Stimulated activated CD4-positive, alpha-beta T cell treated with anti-CD3 and anti-CD28 coated beads, Interleukin-2, amount 100 ng/mL, for 48 hours (primary cell): ENCODE measurements around the gene SNX19.
"Not testable (repeated sequence)": the region's sequence is repeated elsewhere in the genome, so short reads cannot be mapped to it uniquely, and the experiment has no call there.

Source experiments
- DNase-seq, 2 donors: peaks; one replicate each; pipeline ENCODE4 v3.0.0-alpha.2; 2020

The SNX19 gene

GRCh38 chr11:130916238-130916855 lies at the start of gene SNX19:
TSS of gene SNX19 (minus strand) at chr11:130916479. CDS start at chr11:130915939, 540 bp downstream.
- peak; percentile 90 to 91 for DNase-seq

GRCh38 chr11:130964058-130964792 lies 47.9 kb upstream of the SNX19 start:
- no peak for DNase-seq

GRCh38 chr11:130947889-130948288 lies 31.6 kb upstream of the SNX19 start:
- DNase-seq = no peak

DNA sequence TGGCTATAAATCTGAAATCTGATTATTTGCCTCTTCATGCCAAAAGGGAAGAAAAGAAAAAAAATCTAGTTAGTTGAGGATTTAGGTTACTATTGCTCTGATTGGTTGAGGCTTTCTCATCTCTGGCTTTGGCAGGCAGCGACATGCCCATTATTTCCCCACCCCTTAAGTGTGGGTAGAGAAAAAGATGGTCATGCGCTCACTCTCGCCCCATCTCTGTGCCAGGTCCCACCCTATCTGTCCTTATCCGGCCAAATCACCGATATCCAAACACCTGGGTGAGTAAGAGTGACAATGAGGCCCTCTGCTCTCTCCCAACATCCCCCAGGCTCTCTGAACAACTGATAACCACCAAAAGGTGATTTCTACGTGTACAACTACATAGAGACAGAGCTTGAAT lies 31.2 kb upstream of the SNX19 start:
- DNase-seq = no peak

- no peak for DNase-seq
Measured at GRCh38 chr11:130947058-130947457, 30.8 kb upstream of the SNX19 start.

DNA sequence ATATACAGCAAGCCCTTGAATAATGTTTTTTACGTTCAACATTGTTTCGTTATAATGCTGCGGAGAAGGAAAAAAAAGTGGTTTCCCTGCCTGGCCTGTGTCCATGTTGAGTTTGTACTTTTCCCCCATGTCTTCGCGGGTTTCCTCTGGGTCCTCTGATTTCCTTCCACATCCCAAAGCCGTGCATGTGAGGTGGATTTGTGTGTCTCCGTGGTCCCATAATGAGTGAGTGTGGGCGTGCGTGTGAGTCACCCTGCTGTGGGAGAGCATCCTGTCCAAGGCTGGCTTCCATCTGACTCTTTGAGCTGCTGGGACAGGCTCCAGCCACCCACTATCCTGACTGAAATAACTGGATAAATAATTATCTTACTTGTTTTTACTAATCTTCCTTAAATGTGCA lies 29.6 kb upstream of the SNX19 start:
- no peak for DNase-seq

- DNase-seq = no peak
Measured at GRCh38 chr11:130940706-130941105, 24.4 kb upstream of the SNX19 start.

GRCh38 chr11:130937051-130937450 lies 20.8 kb upstream of the SNX19 start:
- no peak for DNase-seq

DNA sequence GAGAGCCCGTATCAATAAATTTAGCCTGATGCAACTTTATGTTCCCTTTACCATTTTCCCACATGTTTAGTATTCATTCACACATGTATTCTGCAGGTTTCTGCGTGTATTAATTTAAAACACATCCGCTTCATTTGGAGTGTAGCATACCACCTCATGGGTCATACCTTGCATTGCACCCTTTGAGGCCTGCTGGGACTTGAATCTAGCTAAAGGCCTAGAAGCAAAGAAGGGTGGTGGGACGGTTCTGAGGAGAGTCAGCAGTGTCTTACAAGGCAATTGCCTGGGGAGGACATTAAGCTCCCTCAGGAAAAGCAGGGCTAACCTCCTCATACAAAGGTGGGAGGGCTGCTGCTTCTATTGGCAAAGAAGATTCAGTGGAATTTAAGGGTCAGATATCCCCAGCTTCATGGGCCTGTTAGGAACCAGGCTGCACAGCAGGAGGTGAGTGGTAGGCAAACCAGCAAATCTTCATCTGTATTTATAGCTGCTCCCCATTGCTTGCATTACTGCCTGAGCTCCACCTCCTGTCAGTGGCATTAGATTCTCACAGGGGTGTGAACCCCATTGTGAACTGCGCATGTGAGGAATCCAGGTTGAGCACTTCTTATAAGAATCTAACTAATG lies 15.9 kb upstream of the SNX19 start:
- DNase-seq = no peak

DNA sequence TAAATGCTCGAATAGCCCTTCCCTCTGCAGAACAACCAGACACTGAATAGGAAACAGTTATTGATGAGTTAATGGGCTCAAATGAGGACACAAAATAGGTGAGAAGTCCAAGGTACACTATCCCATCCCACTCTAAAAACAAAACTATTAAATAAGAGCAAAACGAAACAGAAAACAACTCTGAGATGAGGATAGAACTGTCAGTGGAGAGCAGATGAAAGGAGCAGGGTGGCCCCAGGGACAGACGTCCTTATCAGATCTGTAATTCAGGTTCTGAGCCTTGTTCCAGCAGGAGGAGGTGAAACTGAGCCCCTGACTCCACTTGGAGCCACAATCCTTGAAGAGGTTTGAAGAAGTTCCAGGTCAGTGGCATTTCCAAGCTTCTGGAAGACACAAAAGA lies 8.5 kb upstream of the SNX19 start:
- DNase-seq = no peak

DNA sequence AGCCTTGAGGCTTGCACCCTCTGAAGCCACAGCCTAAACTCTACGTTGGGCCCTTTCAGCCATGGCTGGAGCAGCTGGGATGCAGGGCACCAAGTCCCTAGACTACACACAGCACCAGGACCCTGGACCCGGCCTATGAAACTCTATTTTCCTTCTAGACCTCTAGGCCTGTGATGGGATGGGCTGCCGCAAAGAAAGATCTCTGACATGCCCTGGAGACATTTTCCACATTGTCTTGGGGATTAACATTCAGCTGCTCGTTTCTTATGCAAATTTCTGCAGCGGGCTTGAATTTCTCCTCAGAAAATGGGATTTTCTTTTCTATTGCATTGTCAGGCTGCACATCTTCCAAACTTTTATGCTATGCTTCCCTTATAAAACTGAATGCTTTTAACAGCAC lies 4.3 kb upstream of the SNX19 start:
- not testable (repeated sequence) for DNase-seq

DNA sequence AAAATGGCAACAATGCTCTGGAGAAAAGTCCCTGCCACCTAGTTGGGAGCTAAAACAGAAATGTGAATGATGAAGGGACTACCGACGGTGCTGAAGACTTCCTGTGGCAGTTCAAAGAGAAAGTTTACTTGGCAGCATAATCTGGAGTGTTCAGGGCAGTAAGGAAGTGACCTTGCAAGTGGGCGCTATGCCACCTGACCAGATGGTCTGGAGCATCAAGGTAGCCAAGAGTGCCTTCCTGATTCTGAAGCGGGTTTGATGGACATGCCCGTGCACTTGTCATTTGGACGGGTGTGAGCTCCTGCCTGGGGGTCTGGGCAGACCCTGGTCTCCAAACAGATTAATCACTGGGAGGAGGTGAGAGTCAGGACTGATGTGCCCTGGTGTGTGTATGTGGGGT lies 1.8 kb upstream of the SNX19 start:
- no peak for DNase-seq

GRCh38 chr11:130916910-130917309 lies 631 bp upstream of the SNX19 start:
- DNase-seq = no peak

- DNase-seq = peak in 1 of 2 donors; percentile 5
Measured at GRCh38 chr11:130915603-130916237, 559 bp downstream of the SNX19 start.

DNA sequence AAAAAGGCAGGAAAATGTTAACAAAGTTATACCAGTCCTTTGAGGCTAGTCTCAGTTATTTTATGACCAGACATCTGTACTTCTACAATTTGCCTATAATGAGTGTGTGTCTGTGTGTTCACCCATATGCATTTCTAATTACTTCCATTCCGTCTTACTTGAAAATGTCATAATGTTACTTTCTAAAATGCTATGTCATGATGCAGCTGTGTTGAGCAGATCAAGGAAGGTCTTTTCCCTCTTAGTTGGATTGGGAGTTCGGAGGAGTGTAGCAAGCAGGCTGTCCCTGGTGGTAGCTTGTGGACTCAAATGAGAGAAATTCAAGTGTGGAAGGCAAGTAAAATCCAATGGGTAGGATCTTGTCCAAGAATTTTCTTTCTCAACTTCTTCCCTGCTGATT lies 3.0 kb downstream of the SNX19 start:
- DNase-seq = no peak

GRCh38 chr11:130912552-130912951 lies 3.7 kb downstream of the SNX19 start:
- no peak for DNase-seq

GRCh38 chr11:130911306-130911705 lies 5.0 kb downstream of the SNX19 start:
- no peak for DNase-seq

DNA sequence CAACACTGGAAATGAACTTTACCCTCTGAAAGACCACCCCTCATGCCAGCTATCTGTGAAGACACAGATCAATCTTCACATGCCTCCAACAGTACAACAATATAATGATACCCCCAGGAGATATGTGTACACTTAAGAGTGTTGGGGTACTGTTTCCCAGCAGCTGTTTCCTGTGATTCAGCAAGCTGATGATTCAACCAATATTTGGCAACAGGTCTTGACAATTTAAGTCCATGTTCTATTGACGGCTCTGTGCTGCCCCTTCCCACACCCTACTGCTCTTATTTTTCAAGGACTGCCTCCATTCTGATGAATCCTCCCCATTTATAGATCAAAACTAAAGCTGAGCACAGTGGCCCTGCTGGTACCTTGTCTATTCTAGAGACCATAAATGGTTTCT lies 6.6 kb downstream of the SNX19 start:
- DNase-seq = no peak

GRCh38 chr11:130908770-130909625 lies 7.3 kb downstream of the SNX19 start:
- no peak for DNase-seq

- DNase-seq = no peak
Measured at GRCh38 chr11:130908061-130908460, 8.2 kb downstream of the SNX19 start.

DNA sequence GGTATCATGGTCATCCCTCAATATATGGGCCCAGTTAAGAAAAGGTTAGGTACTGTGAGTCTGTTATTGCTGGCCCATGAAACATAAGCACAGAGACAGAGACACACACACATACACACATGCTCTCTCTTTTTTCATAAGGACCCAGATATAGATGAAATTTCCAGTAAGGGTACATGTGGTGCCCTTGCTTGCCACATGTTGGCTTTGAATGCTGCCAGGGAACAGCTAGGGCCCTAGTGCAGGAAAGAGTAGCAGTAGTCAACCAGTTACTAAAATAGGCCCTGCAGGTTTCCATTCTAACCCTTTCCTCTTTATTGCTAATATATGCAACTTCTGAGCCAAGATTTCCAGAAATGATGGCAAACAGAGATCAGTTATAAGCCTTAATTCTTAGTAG lies 9.1 kb downstream of the SNX19 start:
- no peak for DNase-seq

- DNase-seq = no peak
Measured at GRCh38 chr11:130906616-130907015, 9.7 kb downstream of the SNX19 start.

GRCh38 chr11:130905512-130905911 lies 10.8 kb downstream of the SNX19 start:
- no peak for DNase-seq
